ENCODE results near the gene TMEM214.

DNA sequence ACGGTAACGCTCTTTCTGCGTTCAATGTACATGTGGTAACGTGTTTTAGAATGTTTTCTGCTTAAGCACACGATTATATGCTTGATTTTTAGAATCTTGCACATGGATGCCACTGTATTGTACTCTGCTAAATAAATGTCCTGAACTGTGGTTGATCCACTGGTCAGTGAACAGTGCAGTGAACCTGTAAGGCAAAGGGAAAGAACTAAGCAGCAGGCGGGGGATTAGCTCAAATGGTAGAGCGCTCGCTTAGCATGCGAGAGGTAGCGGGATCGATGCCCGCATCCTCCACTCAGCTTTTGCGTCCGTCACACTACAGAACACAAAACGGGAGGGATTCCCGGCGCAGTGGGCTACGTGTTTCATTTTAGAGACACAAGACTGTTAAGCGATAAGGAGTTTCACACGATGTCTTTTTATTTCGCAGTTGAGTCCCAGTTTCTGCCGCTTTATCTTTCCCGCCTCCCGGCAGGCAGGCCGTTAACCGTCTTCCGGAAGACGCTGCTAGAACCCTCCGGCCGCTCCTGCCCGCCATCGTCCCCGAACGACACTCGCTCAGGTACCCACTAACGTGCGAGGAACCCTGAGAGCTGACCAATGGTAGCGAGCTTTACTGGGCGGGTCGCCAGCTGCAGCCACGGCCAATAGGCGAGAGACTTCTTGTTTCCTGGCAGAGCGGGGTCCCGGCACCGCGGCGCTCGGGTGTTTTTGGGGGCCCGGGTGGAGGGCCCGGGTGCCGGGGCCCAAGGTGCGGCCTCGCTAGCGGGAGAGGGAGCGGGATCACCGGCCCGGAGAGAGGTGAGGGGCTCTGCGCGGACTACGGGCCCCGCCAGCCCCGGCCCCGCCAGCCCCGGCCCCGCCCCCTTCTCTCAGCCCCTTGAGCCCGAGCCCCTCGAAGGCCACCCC, 18.5 kb downstream of the TMEM214 start, which contains the start of gene AGBL5:
- TF ChIP-seq CTCF (conservative IDR thresholded peaks at IDR 0.05; ENCODE audit: low read length) (no peak), EZH2phosphoT487 (IDR thresholded peaks at IDR 0.05; ENCODE audit: borderline replicate concordance) (no peak)
